ENCODE results near the gene UBXN11. TPM values are rescaled to one million over a fixed set of nuclear protein-coding genes. Genes with fewer than 3 reads are reported as not detected.
A peak's percentile ranks its signal among the peaks of the same experiment; 100 is the strongest.

UBXN11 gene
- total RNA-seq, 1 donor from 2014 or later, result 12.8 TPM

DNA sequence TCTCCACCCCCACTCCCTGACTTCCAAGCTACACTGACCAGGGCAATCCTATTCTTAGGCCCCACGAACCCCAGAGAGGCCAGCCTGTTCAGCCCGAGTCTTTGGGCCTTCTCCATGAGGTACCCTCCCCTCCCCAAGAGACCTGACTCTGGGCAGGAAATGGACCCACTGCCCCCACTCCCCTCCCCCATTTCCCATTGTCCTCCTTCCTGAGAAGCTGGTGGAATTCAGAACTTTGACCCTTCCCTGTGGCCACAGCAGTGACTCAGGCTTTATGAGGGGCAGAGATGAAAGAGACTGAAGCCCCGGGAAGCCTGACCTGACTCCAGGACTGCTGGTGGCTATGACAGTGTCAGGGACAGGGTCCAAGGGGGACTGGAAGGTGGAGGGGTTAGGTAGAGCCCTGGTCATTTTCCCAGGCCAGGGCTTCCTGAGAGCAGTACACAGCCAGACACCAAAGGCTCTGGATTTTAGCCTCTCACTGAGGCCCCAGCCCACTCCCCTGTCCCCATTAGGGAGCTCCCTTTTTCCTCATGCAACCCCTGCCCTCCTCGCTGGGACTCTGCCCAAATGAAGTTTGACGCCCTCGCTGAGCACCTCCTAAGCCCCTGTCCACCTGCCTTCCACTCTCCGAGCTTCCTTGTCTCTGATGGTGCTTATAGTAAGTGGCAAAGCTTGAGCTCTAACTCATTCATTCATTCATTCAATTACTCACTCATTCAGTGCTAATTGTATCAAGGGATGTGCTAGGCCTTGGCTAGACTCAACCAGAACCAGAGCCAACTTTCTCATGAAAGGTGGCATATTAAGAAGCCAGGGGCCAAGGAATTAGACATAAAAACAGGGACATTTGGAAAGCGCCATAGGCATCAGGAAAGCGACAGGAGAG is 44.5 kb upstream of the UBXN11 start:
- peak overlapping the region; percentile 54 for H3K4me2 ChIP-seq (ENCODE audit: low read length)
- DNase-seq (ENCODE audit: low read depth) (no peak), FAIRE-seq (no peak)

DNA sequence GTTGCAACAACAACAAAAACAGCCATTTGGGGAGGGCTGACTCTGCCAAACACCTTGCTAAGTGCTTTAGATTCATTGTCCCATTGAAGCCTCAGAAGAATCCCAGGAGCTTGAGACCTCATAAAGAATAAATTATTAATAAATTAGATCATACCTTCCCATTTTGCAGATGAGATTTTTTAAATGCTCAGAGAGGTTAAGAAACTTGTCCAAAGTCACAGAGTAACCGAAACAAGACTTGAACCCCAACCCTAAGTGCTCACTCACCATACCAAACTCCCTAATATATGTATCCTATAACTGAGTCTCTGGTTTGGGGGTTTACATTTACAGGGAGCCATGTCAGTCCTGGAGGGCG is 43.9 kb upstream of the UBXN11 start:
- peaks cover 22% of the 10 kb centered on the region for H3K4me1 Mint-ChIP-seq (ENCODE audit: low read depth, unreplicated experiment)
- peaks cover 3% of the 10 kb centered on the region for H3K27me3 Mint-ChIP-seq (ENCODE audit: low read depth, unreplicated experiment)
- Histone ChIP-seq H3K27ac (ENCODE audit: low read depth, low read length) (peak overlapping the region; percentile 81), H3K4me3 (ENCODE audit: insufficient read depth, low read depth, low read length) (no peak overlapping the region), H3K36me3 (ENCODE audit: insufficient read depth, low read length) (no peaks in the 10 kb centered on the region), H3K4me2 (ENCODE audit: low read length) (peak overlapping the region; percentile 54), H3K4me1 (ENCODE audit: insufficient read depth, low read length) (peaks cover 30% of the 10 kb centered on the region), H2AFZ (ENCODE audit: low read depth, low read length) (no peak overlapping the region), H3K9ac (ENCODE audit: low read length) (peak overlapping the region; percentile 77), H3K9me3 (ENCODE audit: insufficient read depth, low read depth, low read length) (no peaks in the 10 kb centered on the region), H4K20me1 (ENCODE audit: insufficient read depth, low read length) (no peaks in the 10 kb centered on the region), H3K79me2 (ENCODE audit: insufficient read depth, low read length) (no peaks in the 10 kb centered on the region), H3K27me3 (ENCODE audit: insufficient read depth, low read length) (no peaks in the 10 kb centered on the region)
- TF ChIP-seq EZH2 (IDR thresholded peaks at IDR 0.05; ENCODE audit: insufficient read depth, low read length) (no peak), CTCF (IDR thresholded peaks at IDR 0.05; ENCODE audit: insufficient read depth, low read depth, low read length) (no peak)
- FAIRE-seq (no peak), DNase-seq (ENCODE audit: low read depth) (no peak)
- H3K27ac Mint-ChIP-seq (ENCODE audit: unreplicated experiment), result peak overlapping the region; percentile 97
- H3K36me3 Mint-ChIP-seq (ENCODE audit: low read depth, unreplicated experiment), result no peaks in the 10 kb centered on the region
- H3K4me3 Mint-ChIP-seq (ENCODE audit: unreplicated experiment), result no peak overlapping the region
- H3K9me3 Mint-ChIP-seq (ENCODE audit: unreplicated experiment), result no peaks in the 10 kb centered on the region

More for the DNA sequence above, 44.5 kb upstream of the UBXN11 start:
- H3K9me3 Mint-ChIP-seq (ENCODE audit: unreplicated experiment), result no peaks in the 10 kb centered on the region
- peaks cover 22% of the 10 kb centered on the region for H3K4me1 Mint-ChIP-seq (ENCODE audit: low read depth, unreplicated experiment)
- Histone ChIP-seq H3K9me3 (ENCODE audit: insufficient read depth, low read depth, low read length) (no peaks in the 10 kb centered on the region), H3K27me3 (ENCODE audit: insufficient read depth, low read length) (no peaks in the 10 kb centered on the region), H3K27ac (ENCODE audit: low read depth, low read length) (peak overlapping the region; percentile 81), H2AFZ (ENCODE audit: low read depth, low read length) (no peak overlapping the region), H3K4me3 (ENCODE audit: insufficient read depth, low read depth, low read length) (no peak overlapping the region), H4K20me1 (ENCODE audit: insufficient read depth, low read length) (no peaks in the 10 kb centered on the region), H3K36me3 (ENCODE audit: insufficient read depth, low read length) (no peaks in the 10 kb centered on the region), H3K4me1 (ENCODE audit: insufficient read depth, low read length) (peaks cover 30% of the 10 kb centered on the region), H3K79me2 (ENCODE audit: insufficient read depth, low read length) (no peaks in the 10 kb centered on the region), H3K9ac (ENCODE audit: low read length) (peak overlapping the region; percentile 77)
- TF ChIP-seq CTCF (IDR thresholded peaks at IDR 0.05; ENCODE audit: insufficient read depth, low read depth, low read length), result no peak
- H3K36me3 Mint-ChIP-seq (ENCODE audit: low read depth, unreplicated experiment), result no peaks in the 10 kb centered on the region
- H3K27me3 Mint-ChIP-seq (ENCODE audit: low read depth, unreplicated experiment), result peaks cover 5% of the 10 kb centered on the region
- H3K27ac Mint-ChIP-seq (ENCODE audit: unreplicated experiment), result peak overlapping the region; percentile 97
- H3K4me3 Mint-ChIP-seq (ENCODE audit: unreplicated experiment), result peak overlapping the region; percentile 75

DNA sequence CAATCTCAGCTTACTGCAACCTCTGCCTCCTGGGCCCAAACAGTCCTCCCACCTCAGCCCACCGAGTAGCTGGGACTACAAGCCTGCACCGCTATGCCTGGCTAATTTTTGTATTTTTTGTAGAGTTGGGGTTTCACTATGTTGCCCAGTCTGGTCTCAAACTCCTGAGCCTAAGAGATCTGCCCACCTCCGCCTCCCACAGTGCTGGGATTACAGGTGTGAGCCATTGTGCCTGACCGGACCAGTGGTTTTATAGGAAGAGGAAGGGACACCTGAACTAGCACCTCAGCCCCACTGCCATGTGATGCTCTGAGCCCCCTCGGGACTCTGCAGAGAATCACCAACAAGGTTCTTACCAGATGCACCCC is 43.4 kb upstream of the UBXN11 start:
- H3K4me3 Mint-ChIP-seq (ENCODE audit: unreplicated experiment), result no peak overlapping the region
- H3K9me3 Mint-ChIP-seq (ENCODE audit: unreplicated experiment), result no peaks in the 10 kb centered on the region
- Histone ChIP-seq H2AFZ (ENCODE audit: low read depth, low read length) (no peak overlapping the region), H3K36me3 (ENCODE audit: insufficient read depth, low read length) (no peaks in the 10 kb centered on the region), H3K4me1 (ENCODE audit: insufficient read depth, low read length) (peaks cover 30% of the 10 kb centered on the region), H4K20me1 (ENCODE audit: insufficient read depth, low read length) (no peaks in the 10 kb centered on the region), H3K4me2 (ENCODE audit: low read length) (peak overlapping the region; percentile 64), H3K27me3 (ENCODE audit: insufficient read depth, low read length) (no peaks in the 10 kb centered on the region), H3K9me3 (ENCODE audit: insufficient read depth, low read depth, low read length) (no peaks in the 10 kb centered on the region), H3K27ac (ENCODE audit: low read depth, low read length) (peak overlapping the region; percentile 32), H3K79me2 (ENCODE audit: insufficient read depth, low read length) (no peaks in the 10 kb centered on the region), H3K4me3 (ENCODE audit: insufficient read depth, low read depth, low read length) (no peak overlapping the region), H3K9ac (ENCODE audit: low read length) (peak overlapping the region; percentile 47)
- no peak for DNase-seq (ENCODE audit: low read depth)
- no peak for FAIRE-seq
- H3K27me3 Mint-ChIP-seq (ENCODE audit: low read depth, unreplicated experiment), result peaks cover 6% of the 10 kb centered on the region
- H3K36me3 Mint-ChIP-seq (ENCODE audit: low read depth, unreplicated experiment), result no peaks in the 10 kb centered on the region
- H3K27ac Mint-ChIP-seq (ENCODE audit: unreplicated experiment), result peak overlapping the region; percentile 26
- TF ChIP-seq EZH2 (IDR thresholded peaks at IDR 0.05; ENCODE audit: insufficient read depth, low read length) (no peak), CTCF (IDR thresholded peaks at IDR 0.05; ENCODE audit: insufficient read depth, low read depth, low read length) (no peak)
- H3K4me1 Mint-ChIP-seq (ENCODE audit: low read depth, unreplicated experiment), result peaks cover 22% of the 10 kb centered on the region

All from astrocyte (in vitro differentiated cells and primary cell).